IMR-90 (cell line): ENCODE data around the gene RASGRF1. TPM values are rescaled to one million over a fixed set of nuclear protein-coding genes. Genes with fewer than 3 reads are reported as not detected.

ENCODE experiments used
- ATAC-seq: fragments of 200-7000 bp; cut with Tn5 transposase; 2 replicates; pipeline ENCODE4 v1.9.1; 2020; ENCODE audit warnings: low read depth, mild to moderate bottlenecking, moderate library complexity
- BruUV-seq: library from RNA; stranded (reverse); fragments of 400-500 nt; replicated peaks from 2 replicates; lab custom pipeline; 2021; lab: Mats Ljungman, UMichigan
- CTCF ChIA-PET: fragments of 300-600 bp; formaldehyde crosslinking; extraction: SDS; loops from one replicate; lab custom pipeline; 2021; ENCODE audit warnings: antibody characterized with exemption; lab: Yijun Ruan, JAX
- POLR2A ChIA-PET: fragments of 300-600 bp; sonication (Branson Sonifier 250); formaldehyde crosslinking; loops from one replicate; lab custom pipeline; 2022; ENCODE audit warnings: antibody characterized with exemption; ENCODE audit not compliant: unreplicated experiment; lab: Charles Lee
- DNase-seq: peaks from one replicate; pipeline ENCODE4 v3.0.0; 2013
- H2AFZ ChIP-seq: replicated peaks from 2 replicates; pipeline ENCODE3; 2013; ENCODE audit warnings: low read length, mild to moderate bottlenecking; ENCODE audit not compliant: poor library complexity
- H2AK5ac ChIP-seq: 2 replicates; pipeline ENCODE4 v1.6.1; 2013; ENCODE audit warnings: low read depth, low read length, inconsistent platforms
- H2AK9ac ChIP-seq: replicated peaks from 2 replicates; pipeline ENCODE3; 2013; ENCODE audit warnings: mild to moderate bottlenecking, low read depth, low read length, moderate library complexity; ENCODE audit not compliant: poor library complexity
- H2BK120ac ChIP-seq: 2 replicates; pipeline ENCODE4 v1.6.1; 2013; ENCODE audit warnings: low read depth, low read length, inconsistent platforms
- H2BK15ac ChIP-seq: 3 replicates; pipeline ENCODE4 v1.6.1; 2013; ENCODE audit warnings: low read depth, low read length, inconsistent platforms
- H2BK20ac ChIP-seq: 2 replicates; pipeline ENCODE4 v1.6.1; 2013; ENCODE audit warnings: low read depth, mild to moderate bottlenecking, inconsistent platforms, low read length, moderate library complexity
- H2BK5ac ChIP-seq: 2 replicates; pipeline ENCODE4 v1.6.1; 2013; ENCODE audit warnings: mild to moderate bottlenecking, low read depth, low read length, inconsistent platforms; ENCODE audit not compliant: poor library complexity, severe bottlenecking
- H3K14ac ChIP-seq: replicated peaks from 2 replicates; pipeline ENCODE4 v1.6.1; 2013; ENCODE audit warnings: low read depth, low read length, inconsistent platforms
- H3K18ac ChIP-seq: 2 replicates; pipeline ENCODE4 v1.6.1; 2013; ENCODE audit warnings: low read depth, low read length, control low read depth
- H3K23ac ChIP-seq: 2 replicates; pipeline ENCODE4 v1.6.1; 2013; ENCODE audit warnings: low read depth, low read length, inconsistent platforms
- H3K27ac ChIP-seq: 2 replicates; pipeline ENCODE4 v1.5.1; 2013; ENCODE audit warnings: mild to moderate bottlenecking, control low read depth, low read length; ENCODE audit not compliant: insufficient read depth
- H3K27me3 ChIP-seq: 2 replicates; pipeline ENCODE4 v1.6.1; 2013; ENCODE audit warnings: low read length; ENCODE audit not compliant: control insufficient read depth, insufficient read depth
- H3K36me3 ChIP-seq: 2 replicates; pipeline ENCODE4 v1.6.1; 2013; ENCODE audit warnings: low read length, mixed read lengths; ENCODE audit not compliant: control insufficient read depth, insufficient read depth
- H3K4ac ChIP-seq: 2 replicates; pipeline ENCODE4 v1.6.1; 2013; ENCODE audit warnings: low read depth, low read length, inconsistent platforms
- H3K4me1 ChIP-seq: 2 replicates; pipeline ENCODE4 v1.6.1; 2013; ENCODE audit warnings: low read length, mixed read lengths; ENCODE audit not compliant: control insufficient read depth, insufficient read depth
- H3K4me2 ChIP-seq: 2 replicates; pipeline ENCODE4 v1.6.1; 2013; ENCODE audit warnings: low read depth, mild to moderate bottlenecking, control low read depth, low read length, moderate library complexity
- H3K4me3 ChIP-seq: 2 replicates; pipeline ENCODE4 v1.5.1; 2013; ENCODE audit warnings: low read depth, mild to moderate bottlenecking, control low read depth, low read length, moderate library complexity; ENCODE audit not compliant: insufficient read depth
- H3K56ac ChIP-seq: 2 replicates; pipeline ENCODE4 v1.6.1; 2013; ENCODE audit warnings: low read length, inconsistent platforms; ENCODE audit not compliant: insufficient read depth; ENCODE audit errors: extremely low read depth
- H3K79me1 ChIP-seq, 2 experiments: 2 replicates each; pipeline ENCODE4 v1.6.1; 2013; ENCODE audit warnings: low read length in 2 of 2, inconsistent platforms in 1 of 2, low read depth in 1 of 2
- H3K9ac ChIP-seq: 2 replicates; pipeline ENCODE4 v1.6.1; 2013; ENCODE audit warnings: low read depth, low read length, control low read depth
- H3K9me1 ChIP-seq: 2 replicates; pipeline ENCODE4 v1.6.1; 2013; ENCODE audit warnings: low read length, inconsistent platforms; ENCODE audit not compliant: insufficient read depth
- H3K9me3 ChIP-seq: 2 replicates; pipeline ENCODE4 v1.6.1; 2013; ENCODE audit warnings: low read length; ENCODE audit not compliant: control insufficient read depth, insufficient read depth
- H4K20me1 ChIP-seq: 2 replicates; pipeline ENCODE4 v1.6.1; 2013; ENCODE audit warnings: low read length, inconsistent platforms; ENCODE audit not compliant: insufficient read depth
- H4K5ac ChIP-seq: 2 replicates; pipeline ENCODE4 v1.6.1; 2013; ENCODE audit warnings: mild to moderate bottlenecking, low read depth, low read length, control low read depth
- H4K8ac ChIP-seq, 2 experiments: 2 replicates each; pipeline ENCODE4 v1.6.1; 2013; ENCODE audit warnings: low read depth in 2 of 2, low read length in 2 of 2, control low read depth in 1 of 2, inconsistent platforms in 1 of 2
- H4K91ac ChIP-seq: 2 replicates; pipeline ENCODE4 v1.6.1; 2013; ENCODE audit warnings: low read depth, low read length, inconsistent platforms; ENCODE audit not compliant: insufficient read depth
- CEBPB ChIP-seq: IDR thresholded peaks from 2 replicates; pipeline ENCODE4 v1.6.1; 2012; ENCODE audit warnings: low read depth, low read length, improper control_type of control experiment
- CHD1 ChIP-seq: IDR thresholded peaks from 2 replicates; pipeline ENCODE4 v1.6.1; 2012; ENCODE audit warnings: low read depth, low read length, improper control_type of control experiment
- FOS ChIP-seq: fragments of 150-350 bp; IDR thresholded peaks from 2 replicates; pipeline ENCODE4 v1.6.1; 2016; ENCODE audit warnings: low read depth, low read length
- MAZ ChIP-seq: IDR thresholded peaks from 2 replicates; pipeline ENCODE4 v1.6.1; 2012; ENCODE audit warnings: low read depth, mild to moderate bottlenecking, low read length, improper control_type of control experiment, moderate library complexity, borderline replicate concordance
- NFE2L2 ChIP-seq: fragments of 150-350 bp; IDR thresholded peaks from 2 replicates; pipeline ENCODE4 v1.6.1; 2016; ENCODE audit warnings: low read depth, mild to moderate bottlenecking, low read length
- POLR2A ChIP-seq: IDR thresholded peaks from 2 replicates; pipeline ENCODE4 v1.6.1; 2012; ENCODE audit warnings: mild to moderate bottlenecking, low read depth, low read length
- RAD21 ChIP-seq: IDR thresholded peaks from 2 replicates; pipeline ENCODE4 v1.6.1; 2012; ENCODE audit warnings: low read length, improper control_type of control experiment
- RFX5 ChIP-seq: IDR thresholded peaks from 2 replicates; pipeline ENCODE4 v1.8.0; 2012; ENCODE audit warnings: low read depth, mild to moderate bottlenecking, low read length, moderate library complexity
- WGBS, 2 experiments: methylation state at CpG; one replicate each; pipeline versions ENCODE4 v1.1.5 to v1.1.7; 2013; ENCODE audit warnings: missing lambda C conversion rate in 2 of 2; ENCODE audit not compliant: insufficient read length in 1 of 2; ENCODE audit errors: extremely low coverage in 2 of 2; 5-methylcytosine and 5-hydroxymethylcytosine counted together
- dilution Hi-C: fragments of 300-500 bp; cut with HindIII; formaldehyde crosslinking; loops from one replicate; pipeline ENCODE4 v1.14.3; 2018; ENCODE audit warnings: low sequenced_read_pairs; ENCODE audit not compliant: unreplicated experiment
- in situ Hi-C: fragments of 300-500 bp; cut with MboI; formaldehyde crosslinking; loops from 3 replicates; pipeline ENCODE4 v1.14.3; 2019; ENCODE audit warnings: low sequenced_read_pairs, inconsistent platforms, mixed read lengths
- intact Hi-C: fragments of 100-400 bp; cut with micrococcal nuclease; formaldehyde crosslinking; loops from 2 replicates; pipeline ENCODE4 v1.10.0; 2022
- polyA plus RNA-seq, 3 experiments: library from polyadenylated mRNA; depleted of rRNA; stranded (reverse); fragments of >200 nt; gene quantifications; 2 replicates each; pipeline ENCODE4 v1.2.3, GENCODE V29; 2012; ENCODE audit warnings: low replicate concordance in 1 of 3
- total RNA-seq: library from RNA; depleted of rRNA; stranded (reverse); fragments of >200 nt; gene quantifications from 2 replicates; pipeline ENCODE4 v1.2.3, GENCODE V29; 2012
- TF ChIP-seq, protein P1 (sequence below): fragments of 150-350 bp; IDR thresholded peaks from 2 replicates; pipeline ENCODE4 v1.6.1; 2017; ENCODE audit warnings: mild to moderate bottlenecking, antibody characterized with exemption, low read length, low read depth
- TF ChIP-seq, protein P2 (sequence below): conservative IDR thresholded peaks from 2 replicates; pipeline ENCODE4 v1.5.1; 2012; ENCODE audit warnings: mild to moderate bottlenecking, low read depth, low read length, improper control_type of control experiment

Gene RASGRF1
- total and polyA plus RNA-seq, 2 of the 4 experiments (the other 2 are of a cell fraction), result under 0.01 to 0.15 TPM

DNA sequence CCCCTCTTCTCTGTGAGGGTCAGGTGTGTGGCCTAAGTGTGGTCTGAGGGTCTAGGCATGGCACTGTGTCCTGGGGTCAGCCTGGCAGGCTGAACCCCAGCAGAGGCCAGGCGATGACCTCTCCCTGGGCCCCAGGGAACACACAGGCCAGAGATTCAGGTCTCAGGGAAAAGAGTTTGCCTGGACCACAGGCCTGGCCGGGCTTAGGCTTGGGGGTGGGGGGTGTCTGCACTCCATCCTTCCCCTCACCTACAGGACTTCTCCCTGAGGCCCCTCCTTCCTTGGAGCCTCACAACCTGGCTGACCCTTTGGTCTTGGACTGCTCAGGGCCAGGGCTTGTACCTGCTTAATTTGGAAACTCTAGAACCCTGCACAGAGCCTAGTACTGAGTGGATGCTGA is 21.8 kb downstream of the RASGRF1 start:
- intact Hi-C loops, result no loop called here
- no peak overlapping the region for H3K4me3 ChIP-seq
- no peak overlapping the region for H2BK15ac ChIP-seq
- no CpG with 5 or more reads among the region's 2 CpGs for WGBS, 2 experiments
- H3K18ac ChIP-seq, result no peak overlapping the region
- ChIA-PET CTCF (no interaction called here), POLR2A (no interaction called here)
- no peaks in the 10 kb centered on the region for H3K9me1 ChIP-seq
- H3K14ac ChIP-seq, result no peak overlapping the region
- no peaks in the 10 kb centered on the region for H3K9me3 ChIP-seq
- H2BK20ac ChIP-seq, result no peak overlapping the region
- no peak for ATAC-seq
- no peak overlapping the region for H3K56ac ChIP-seq
- H4K91ac ChIP-seq, result no peak overlapping the region
- no peak overlapping the region for H3K27ac ChIP-seq
- H4K20me1 ChIP-seq, result no peaks in the 10 kb centered on the region
- dilution Hi-C loops, result no loop called here
- no peak overlapping the region for H3K23ac ChIP-seq
- peaks cover 14% of the 10 kb centered on the region for H3K27me3 ChIP-seq
- in situ Hi-C loops, result no loop called here
- H3K4me1 ChIP-seq, result no peaks in the 10 kb centered on the region
- no peaks in the 10 kb centered on the region for H3K79me1 ChIP-seq
- H3K36me3 ChIP-seq, result no peaks in the 10 kb centered on the region
- H2BK5ac ChIP-seq, result no peak overlapping the region
- no peak overlapping the region for H2AK5ac ChIP-seq
- no peak overlapping the region for H2BK120ac ChIP-seq
- DNase-seq, result no peak
- H2AFZ ChIP-seq, result no peak overlapping the region
- H3K4ac ChIP-seq, result no peak overlapping the region
- H4K8ac ChIP-seq, result no peak overlapping the region
- no peak overlapping the region for H2AK9ac ChIP-seq
- H3K9ac ChIP-seq, result no peak overlapping the region
- H4K5ac ChIP-seq, result no peak overlapping the region
- no TSS peak for BruUV-seq
- no peak overlapping the region for H3K4me2 ChIP-seq
- TF ChIP-seq RAD21 (no peak), FOS (no peak), CHD1 (no peak), RFX5 (no peak), POLR2A (no peak), NFE2L2 (no peak), CEBPB (no peak), MAZ (no peak)
- TF ChIP-seq, protein P1, sequence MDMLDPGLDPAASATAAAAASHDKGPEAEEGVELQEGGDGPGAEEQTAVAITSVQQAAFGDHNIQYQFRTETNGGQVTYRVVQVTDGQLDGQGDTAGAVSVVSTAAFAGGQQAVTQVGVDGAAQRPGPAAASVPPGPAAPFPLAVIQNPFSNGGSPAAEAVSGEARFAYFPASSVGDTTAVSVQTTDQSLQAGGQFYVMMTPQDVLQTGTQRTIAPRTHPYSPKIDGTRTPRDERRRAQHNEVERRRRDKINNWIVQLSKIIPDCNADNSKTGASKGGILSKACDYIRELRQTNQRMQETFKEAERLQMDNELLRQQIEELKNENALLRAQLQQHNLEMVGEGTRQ, result no peak
- TF ChIP-seq, protein P2, sequence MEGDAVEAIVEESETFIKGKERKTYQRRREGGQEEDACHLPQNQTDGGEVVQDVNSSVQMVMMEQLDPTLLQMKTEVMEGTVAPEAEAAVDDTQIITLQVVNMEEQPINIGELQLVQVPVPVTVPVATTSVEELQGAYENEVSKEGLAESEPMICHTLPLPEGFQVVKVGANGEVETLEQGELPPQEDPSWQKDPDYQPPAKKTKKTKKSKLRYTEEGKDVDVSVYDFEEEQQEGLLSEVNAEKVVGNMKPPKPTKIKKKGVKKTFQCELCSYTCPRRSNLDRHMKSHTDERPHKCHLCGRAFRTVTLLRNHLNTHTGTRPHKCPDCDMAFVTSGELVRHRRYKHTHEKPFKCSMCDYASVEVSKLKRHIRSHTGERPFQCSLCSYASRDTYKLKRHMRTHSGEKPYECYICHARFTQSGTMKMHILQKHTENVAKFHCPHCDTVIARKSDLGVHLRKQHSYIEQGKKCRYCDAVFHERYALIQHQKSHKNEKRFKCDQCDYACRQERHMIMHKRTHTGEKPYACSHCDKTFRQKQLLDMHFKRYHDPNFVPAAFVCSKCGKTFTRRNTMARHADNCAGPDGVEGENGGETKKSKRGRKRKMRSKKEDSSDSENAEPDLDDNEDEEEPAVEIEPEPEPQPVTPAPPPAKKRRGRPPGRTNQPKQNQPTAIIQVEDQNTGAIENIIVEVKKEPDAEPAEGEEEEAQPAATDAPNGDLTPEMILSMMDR, result no peak
